HG03521 (cell line): Measurements from ENCODE around the gene FARP1.
"Not testable (repeated sequence)": the region's sequence is repeated elsewhere in the genome, so short reads cannot be mapped to it uniquely, and the experiment has no call there.

Experiments used
- ATAC-seq: cut with Tn5 transposase; IDR thresholded peaks from one replicate; pipeline ENCODE4 v1.9.1; 2021; ENCODE audit warnings: mild to moderate bottlenecking, moderate library complexity; ENCODE audit not compliant: unreplicated experiment

The FARP1 gene

DNA sequence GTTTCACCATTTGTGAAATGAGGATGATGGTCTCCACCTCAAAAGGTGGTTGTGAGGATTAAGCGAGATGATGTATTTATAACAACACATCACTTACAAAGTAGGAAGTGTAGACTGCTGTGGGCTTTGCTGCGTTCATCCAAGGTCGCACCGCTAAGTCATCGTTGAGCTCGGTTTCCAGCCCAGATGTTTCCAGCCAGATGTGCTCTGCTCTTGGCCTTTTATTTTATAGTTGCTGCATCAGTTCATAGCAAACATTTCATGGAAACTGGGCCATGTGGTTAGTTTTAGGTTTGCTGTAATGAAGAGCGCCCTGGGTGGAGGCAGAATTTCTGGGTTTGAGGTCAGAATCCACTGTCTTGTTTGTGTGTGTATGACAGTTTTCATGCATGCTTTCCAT lies 110.6 kb downstream of the FARP1 start:
- ATAC-seq = no peak

DNA sequence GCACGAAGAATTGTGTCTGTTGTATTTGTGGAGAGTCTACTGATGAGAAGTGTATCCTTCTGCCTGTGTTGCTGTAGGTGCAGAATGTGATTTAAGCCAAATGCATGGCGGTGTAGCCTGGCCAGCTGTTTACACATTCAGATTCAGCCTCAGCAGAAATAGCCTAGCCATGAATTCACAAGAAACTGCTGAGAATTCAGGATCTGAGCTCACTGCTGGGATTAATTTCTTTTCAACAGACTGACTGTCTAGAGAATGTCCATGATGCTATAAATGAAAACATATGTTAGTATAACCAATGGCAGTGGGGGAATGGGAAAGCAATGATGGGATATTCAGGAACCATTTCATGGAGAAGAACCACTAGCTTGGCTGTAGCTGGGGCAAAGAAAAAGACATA lies 111.6 kb downstream of the FARP1 start:
- ATAC-seq = no peak

- no peak for ATAC-seq
Observed at GRCh38 chr13:98258226-98258625, 115.3 kb downstream of the FARP1 start.

DNA sequence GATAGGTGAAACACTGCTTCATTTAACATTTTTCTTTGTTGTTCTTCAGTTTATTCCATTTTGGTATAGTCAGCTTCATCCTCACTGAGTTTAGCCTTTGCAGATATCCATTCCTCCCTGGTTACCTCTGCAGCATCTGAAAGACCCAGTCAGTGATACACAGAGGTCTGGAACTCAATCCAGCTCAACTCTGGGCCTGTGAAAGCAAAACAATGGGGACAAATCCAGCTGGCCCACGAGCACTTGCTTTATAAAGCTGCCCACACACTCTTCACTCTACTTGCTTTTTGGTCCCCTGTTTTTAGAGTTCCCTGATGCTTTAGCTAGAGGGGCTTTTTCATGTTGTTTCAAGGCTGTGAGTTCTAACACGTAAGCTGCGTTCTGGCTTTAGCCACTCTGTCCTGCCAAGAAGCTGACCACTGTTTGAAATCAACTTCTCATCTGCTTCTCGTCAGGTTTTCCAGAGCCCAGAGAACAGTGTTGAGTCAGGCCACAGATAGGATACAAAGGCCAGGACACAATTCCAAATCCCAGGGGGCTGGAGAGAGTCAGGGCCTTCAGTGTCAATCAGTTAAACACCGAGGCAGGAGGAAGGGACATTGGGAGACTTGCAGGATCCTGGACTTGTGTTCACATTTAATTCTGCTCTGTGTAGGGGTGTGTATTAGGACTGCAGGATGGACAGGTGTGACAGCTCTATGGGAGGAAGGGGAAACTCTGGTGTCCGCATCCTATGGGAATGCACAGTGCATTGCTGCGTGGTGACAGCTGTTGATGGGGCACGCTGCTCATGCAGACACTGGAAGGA lies 117.7 kb downstream of the FARP1 start:
- ATAC-seq = no peak

- no peak for ATAC-seq
Observed at GRCh38 chr13:98261165-98261702, 118.3 kb downstream of the FARP1 start.

GRCh38 chr13:98262292-98262691 lies 119.4 kb downstream of the FARP1 start:
- no peak for ATAC-seq

- ATAC-seq = no peak
Observed at GRCh38 chr13:98263841-98264240, 120.9 kb downstream of the FARP1 start.

DNA sequence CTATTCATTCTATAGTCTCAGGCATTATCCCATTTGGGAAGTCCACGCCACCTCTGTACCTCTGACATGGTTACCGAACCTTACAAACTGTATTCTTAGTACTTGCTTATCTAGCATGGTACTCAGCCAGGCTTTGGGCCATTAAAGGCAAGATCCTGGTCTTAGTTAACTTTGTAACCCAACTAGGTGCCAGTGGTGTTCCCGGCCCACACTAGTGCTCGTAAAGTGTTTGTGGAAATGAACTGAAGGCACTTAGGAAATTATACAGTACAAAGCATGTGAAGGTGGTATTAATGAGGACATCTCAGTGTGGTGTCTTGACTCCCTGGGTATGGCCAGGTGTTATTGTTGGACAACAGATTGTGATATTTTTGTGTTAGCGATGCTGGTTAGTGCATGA lies 122.0 kb downstream of the FARP1 start:
- ATAC-seq = no peak

DNA sequence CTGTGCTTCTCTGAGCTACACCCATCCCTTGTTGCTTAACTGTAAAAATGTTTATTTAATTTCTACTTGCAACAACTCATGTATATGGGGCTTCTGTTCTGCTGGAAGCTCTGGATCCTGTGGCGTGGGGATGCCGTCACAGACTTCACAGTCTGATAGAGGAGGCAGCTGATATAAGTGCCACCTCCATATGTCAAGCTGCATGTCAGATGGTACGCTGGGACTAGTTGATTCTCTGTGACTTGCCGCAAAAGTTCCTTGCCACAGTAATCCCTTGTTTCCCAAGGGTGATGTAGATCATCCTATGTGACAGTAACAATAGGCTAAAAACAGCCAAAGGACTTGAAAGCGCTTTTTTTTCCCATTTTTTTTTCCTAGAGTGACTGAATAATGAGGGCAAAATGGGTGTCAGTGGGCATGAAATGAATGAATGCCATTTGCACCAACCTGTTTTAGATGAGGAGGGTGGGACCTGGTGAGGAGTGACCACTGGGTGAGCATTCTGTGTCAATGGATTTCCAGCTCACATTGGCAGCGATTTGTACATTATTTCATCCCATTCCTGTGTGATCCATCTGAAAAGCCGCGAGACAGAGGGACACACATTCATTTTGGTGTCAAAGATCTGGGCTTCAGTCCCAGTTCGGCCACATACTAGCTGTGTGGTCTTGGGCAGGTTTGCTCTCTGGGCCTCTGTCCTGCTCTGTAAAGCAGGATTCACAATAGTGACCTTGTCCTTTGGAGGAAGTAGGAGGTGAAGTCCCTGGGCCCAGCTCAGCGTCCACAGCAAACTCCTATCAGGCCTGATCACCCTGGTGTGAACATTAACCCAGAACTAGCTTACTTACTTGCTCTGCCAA lies 123.0 kb downstream of the FARP1 start:
- ATAC-seq = no peak

DNA sequence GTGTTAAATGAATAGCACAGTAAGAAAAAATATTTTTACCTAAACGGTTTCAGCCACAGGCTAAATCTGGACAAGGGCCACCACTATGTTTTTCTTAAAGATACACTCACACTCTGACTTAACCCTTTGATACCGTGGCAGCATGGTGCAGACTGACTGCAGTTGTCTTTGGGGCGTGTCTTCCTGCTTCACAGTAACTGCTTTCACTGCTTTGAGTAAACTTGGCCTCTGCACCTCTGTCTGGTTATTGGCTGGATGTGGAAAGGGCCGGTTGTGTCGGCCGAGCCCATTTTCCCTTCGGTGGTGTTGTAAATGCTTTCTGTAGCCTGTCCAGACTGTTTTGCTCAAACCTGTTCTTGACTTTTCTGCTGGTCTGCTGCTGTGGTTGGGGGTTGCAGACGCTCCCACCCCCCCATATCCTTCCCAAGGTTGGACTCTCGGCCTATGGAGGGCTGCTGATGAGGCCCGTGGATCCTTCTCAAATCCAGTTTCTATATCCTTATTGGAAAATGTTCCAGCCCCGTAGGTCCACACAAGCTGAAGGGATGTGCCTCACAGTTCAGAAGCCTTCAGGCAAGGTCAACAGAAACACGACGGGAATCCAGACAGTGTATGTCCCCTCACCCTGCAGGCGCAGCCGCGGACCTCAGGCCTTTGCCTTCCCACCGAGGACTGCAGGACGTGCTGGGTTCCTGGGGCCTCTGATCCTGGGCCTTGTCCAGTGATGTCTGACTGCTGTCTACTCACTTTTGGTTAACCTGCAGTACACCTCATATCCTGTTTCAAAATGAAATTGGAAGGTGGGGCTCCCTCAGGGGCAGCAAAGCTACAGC lies 124.4 kb downstream of the FARP1 start:
- ATAC-seq = peak; percentile 60

GRCh38 chr13:98269386-98269785 lies 126.5 kb downstream of the FARP1 start:
- no peak for ATAC-seq

GRCh38 chr13:98270819-98271218 lies 127.9 kb downstream of the FARP1 start:
- ATAC-seq = no peak

DNA sequence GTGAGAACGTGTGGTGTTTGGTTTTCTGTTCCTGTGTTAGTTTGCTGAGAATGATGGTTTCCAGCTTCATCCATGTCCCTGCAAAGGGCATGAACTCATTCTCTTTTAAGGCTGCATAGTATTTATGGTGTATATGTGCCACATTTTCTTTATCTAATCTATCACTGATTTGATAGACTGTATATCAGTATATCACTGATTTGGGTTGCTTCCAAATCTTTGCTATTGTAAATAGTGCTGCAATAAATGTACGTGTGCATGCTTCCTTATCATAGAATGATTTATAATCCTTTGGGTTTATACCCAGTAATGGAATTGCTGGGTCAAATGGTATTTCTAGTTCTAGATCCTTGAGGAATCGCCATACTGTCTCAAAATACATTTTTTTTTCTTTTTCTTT lies 128.8 kb downstream of the FARP1 start:
- not testable (repeated sequence) for ATAC-seq

- no peak for ATAC-seq
Observed at GRCh38 chr13:98272549-98272948, 129.7 kb downstream of the FARP1 start.

DNA sequence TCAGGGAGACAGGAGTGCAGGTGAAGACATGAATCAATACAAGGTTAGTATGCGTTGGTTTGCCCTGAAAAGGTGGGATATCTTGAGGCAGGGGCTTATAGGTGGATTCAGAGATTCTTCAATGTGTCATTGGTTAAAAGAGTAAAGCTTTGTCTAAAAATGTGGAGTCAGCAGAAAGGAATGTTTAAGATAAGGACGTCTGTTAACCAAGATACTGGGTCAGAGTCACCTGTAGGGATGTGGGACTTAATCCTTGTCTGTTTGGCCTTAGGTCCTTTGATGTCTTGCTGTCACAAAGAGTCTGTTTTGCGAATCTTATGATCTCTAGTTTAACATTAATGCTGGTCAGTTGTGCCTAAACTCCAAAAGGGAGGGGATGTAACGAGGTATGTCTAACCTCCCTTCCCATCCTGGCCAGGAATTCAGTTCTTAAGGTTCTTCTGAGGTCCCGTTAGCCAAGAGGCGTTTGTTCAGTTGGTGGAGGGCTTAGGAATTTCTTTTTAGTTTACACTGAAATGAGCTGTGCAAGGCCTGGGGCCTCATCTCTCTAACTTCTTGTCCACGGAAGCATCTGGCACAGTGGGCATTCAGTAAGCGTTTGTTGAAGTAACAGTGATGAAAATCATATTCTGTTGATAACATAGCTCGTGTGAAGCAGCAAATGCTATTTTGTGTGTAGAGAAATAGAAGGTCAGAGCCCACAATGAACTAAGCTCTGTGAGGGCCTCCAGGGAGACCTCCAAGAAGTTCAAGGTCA lies 130.4 kb downstream of the FARP1 start:
- no peak for ATAC-seq

GRCh38 chr13:98273824-98274742 lies 131.2 kb downstream of the FARP1 start:
- no peak for ATAC-seq

GRCh38 chr13:98274921-98275487 lies 132.1 kb downstream of the FARP1 start:
- no peak for ATAC-seq

DNA sequence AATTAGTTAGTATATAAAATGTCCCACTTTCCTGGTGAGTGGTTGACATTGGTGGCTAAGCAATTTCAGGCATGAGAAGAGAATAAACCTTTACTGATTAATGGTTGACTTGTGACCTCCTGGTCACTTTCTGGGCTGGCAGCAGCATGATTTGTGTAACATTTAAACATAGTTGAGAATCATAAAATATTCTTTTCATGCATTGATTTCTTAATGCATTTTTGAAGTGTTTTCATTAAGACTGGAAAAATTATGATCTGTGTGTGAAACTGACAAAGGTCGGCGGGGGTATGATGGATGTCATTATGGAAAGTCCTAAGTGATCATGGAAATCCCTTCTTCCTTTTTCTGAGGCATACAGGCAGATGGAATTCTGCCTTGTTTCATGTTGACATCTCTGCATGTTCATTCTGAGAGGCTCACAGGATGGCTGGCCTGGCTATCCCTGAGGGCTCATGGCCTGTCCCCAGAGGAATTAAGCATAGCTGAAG lies 132.8 kb downstream of the FARP1 start:
- no peak for ATAC-seq

- no peak for ATAC-seq
Observed at GRCh38 chr13:98276486-98276885, 133.6 kb downstream of the FARP1 start.
